Measurements from ENCODE around the gene SORL1-AS1.

Gene SORL1-AS1

GRCh38 chr11:121421149-121421901 lies 31.4 kb downstream of the SORL1-AS1 start:
- DNase-seq, result no peak
- 0 out of 2 replicates have a peak, but pooled peaks cover 4% of the 10 kb centered on the region for H3K4me1 ChIP-seq (ENCODE audit: insufficient read depth, low read length)
- no peak overlapping the region for H2BK20ac ChIP-seq (ENCODE audit: low read depth, low read length, poor library complexity, severe bottlenecking)
- H2BK12ac ChIP-seq (ENCODE audit: insufficient read length, low read depth, low read length), result no peak overlapping the region
- no CpG with 5 or more reads among the region's 4 CpGs for WGBS (ENCODE audit: extremely low coverage, insufficient read length, low lambda C conversion rate)
- H3K27ac ChIP-seq (ENCODE audit: insufficient read length, low read depth, low read length), result no peak overlapping the region
- no peaks in the 10 kb centered on the region for H3K27me3 ChIP-seq (ENCODE audit: insufficient read depth, low read length)
- no peaks in the 10 kb centered on the region for H3K79me2 ChIP-seq (ENCODE audit: insufficient read depth, low read length)
- H2BK15ac ChIP-seq (ENCODE audit: low read depth, low read length), result no peak overlapping the region
- H4K5ac ChIP-seq (ENCODE audit: insufficient read length, low read depth, low read length), result no peak overlapping the region
- no peak overlapping the region for H3K18ac ChIP-seq (ENCODE audit: insufficient read length, low read depth, low read length)
- no peak overlapping the region for H3K4me3 Mint-ChIP-seq
- H2AFZ ChIP-seq (ENCODE audit: low read length), result no peak overlapping the region
- H2BK5ac ChIP-seq (ENCODE audit: insufficient read length, low read length), result no peak overlapping the region
- H3K27ac Mint-ChIP-seq, result no peak overlapping the region
- H2AK5ac ChIP-seq (ENCODE audit: insufficient read length, low read length), result no peak overlapping the region
- no peak overlapping the region for H2BK120ac ChIP-seq (ENCODE audit: low read depth, low read length, poor library complexity, severe bottlenecking)
- H4K8ac ChIP-seq (replicated peaks; ENCODE audit: insufficient read length, low read depth, low read length), result no peak overlapping the region
- H3K56ac ChIP-seq (ENCODE audit: insufficient read length, low read depth, low read length), result no peak overlapping the region
- H3K27me3 Mint-ChIP-seq (ENCODE audit: low read depth), result peaks cover 6% of the 10 kb centered on the region; the same call in 1 of the 2 replicates
- H3K14ac ChIP-seq (ENCODE audit: insufficient read depth, low read length), result no peak overlapping the region
- H3K4me2 ChIP-seq (ENCODE audit: insufficient read depth, insufficient read length, low read length), result no peak overlapping the region
- no peak overlapping the region for H3K23ac ChIP-seq (ENCODE audit: insufficient read length, low read depth, low read length)
- H3K9me3 Mint-ChIP-seq, result peaks cover 9 to 10% of the 10 kb centered on the region in 2 experiments
- no peak overlapping the region for H3T11ph ChIP-seq (ENCODE audit: low read length)
- no peak overlapping the region for H3K4ac ChIP-seq (ENCODE audit: low read depth, low read length)
- peaks cover 21 to 34% of the 10 kb centered on the region in 2 experiments for H3K4me1 Mint-ChIP-seq
- no peak overlapping the region for H3K9ac ChIP-seq (ENCODE audit: extremely low read depth, insufficient read length, low read length)
- no peaks in the 10 kb centered on the region for H4K20me1 ChIP-seq (ENCODE audit: control insufficient read depth, insufficient read depth, insufficient read length)
- no peaks in the 10 kb centered on the region for H3K79me1 ChIP-seq (ENCODE audit: insufficient read depth, low read depth, low read length, poor library complexity, severe bottlenecking)
- TF ChIP-seq, protein P1, sequence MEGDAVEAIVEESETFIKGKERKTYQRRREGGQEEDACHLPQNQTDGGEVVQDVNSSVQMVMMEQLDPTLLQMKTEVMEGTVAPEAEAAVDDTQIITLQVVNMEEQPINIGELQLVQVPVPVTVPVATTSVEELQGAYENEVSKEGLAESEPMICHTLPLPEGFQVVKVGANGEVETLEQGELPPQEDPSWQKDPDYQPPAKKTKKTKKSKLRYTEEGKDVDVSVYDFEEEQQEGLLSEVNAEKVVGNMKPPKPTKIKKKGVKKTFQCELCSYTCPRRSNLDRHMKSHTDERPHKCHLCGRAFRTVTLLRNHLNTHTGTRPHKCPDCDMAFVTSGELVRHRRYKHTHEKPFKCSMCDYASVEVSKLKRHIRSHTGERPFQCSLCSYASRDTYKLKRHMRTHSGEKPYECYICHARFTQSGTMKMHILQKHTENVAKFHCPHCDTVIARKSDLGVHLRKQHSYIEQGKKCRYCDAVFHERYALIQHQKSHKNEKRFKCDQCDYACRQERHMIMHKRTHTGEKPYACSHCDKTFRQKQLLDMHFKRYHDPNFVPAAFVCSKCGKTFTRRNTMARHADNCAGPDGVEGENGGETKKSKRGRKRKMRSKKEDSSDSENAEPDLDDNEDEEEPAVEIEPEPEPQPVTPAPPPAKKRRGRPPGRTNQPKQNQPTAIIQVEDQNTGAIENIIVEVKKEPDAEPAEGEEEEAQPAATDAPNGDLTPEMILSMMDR (conservative IDR thresholded peaks at IDR 0.05), result peak; percentile 49
- H3K23me2 ChIP-seq (ENCODE audit: insufficient read length, low read depth, low read length, poor library complexity, severe bottlenecking), result no peaks in the 10 kb centered on the region
- H4K91ac ChIP-seq (ENCODE audit: insufficient read length, low read depth, low read length), result no peak overlapping the region
- no peaks in the 10 kb centered on the region for H3K9me3 ChIP-seq (ENCODE audit: control insufficient read depth, low read depth, low read length)
- H3K36me3 Mint-ChIP-seq (ENCODE audit: insufficient read depth in 1 of 3, low read depth in 3 of 3), result peaks cover 6 to 17% (median 8%) of the 10 kb centered on the region in 3 experiments
